Measurements from ENCODE around the gene TFR2. TPM values are rescaled to one million over a fixed set of nuclear protein-coding genes. Genes with fewer than 3 reads are reported as not detected.

Gene TFR2
- total and polyA plus RNA-seq, 2 of the 13 experiments (the other 11 are each of a cell fraction or from before 2014, with no cell fraction given): 36.9 to 64.2 TPM

GRCh38 chr7:100589341-100589947, 51.9 kb downstream of the TFR2 start:
- no peak for ATAC-seq
- Histone ChIP-seq H3K4me2 (ENCODE audit: low read depth, low read length) (peak overlapping the region; percentile 40), H3K9ac (ENCODE audit: insufficient read depth, low read depth, low read length) (no peak overlapping the region), H3K27ac (ENCODE audit: extremely low read length, insufficient read depth, low read length) (no peak overlapping the region), H2AFZ (ENCODE audit: low read length) (no peak overlapping the region), H3K36me3 (replicated peaks in 1 of 2; ENCODE audit: control insufficient read depth in 1 of 2, insufficient read depth in 2 of 2, low read length in 2 of 2) (no peaks in the 10 kb centered on the region), H3K27me3 (ENCODE audit: control insufficient read depth in 1 of 2, insufficient read depth in 2 of 2, low read length in 2 of 2) (peaks cover 0 to 9% of the 10 kb centered on the region in 2 experiments; a peak in 3 of 5 replicates), H3K4me3 (replicated peaks in 1 of 3; ENCODE audit: insufficient read depth in 1 of 3, low read depth in 2 of 3, low read length in 3 of 3) (peak overlapping the region in 1 of 3 experiments; percentile 38; a peak in 1 of 6 replicates), H3K4me1 (ENCODE audit: insufficient read depth, low read length) (peaks cover 46% of the 10 kb centered on the region), H4K20me1 (ENCODE audit: insufficient read depth, low read length) (peaks cover 7% of the 10 kb centered on the region; the same call in 1 of the 2 replicates), H3K9me3 (ENCODE audit: low read length) (no peaks in the 10 kb centered on the region), H3K79me2 (ENCODE audit: insufficient read depth, low read length) (peaks cover 6% of the 10 kb centered on the region)
- no TSS peak for BruUV-seq (replicated peaks)
- POLR2A ChIA-PET: interaction anchor here (1.2 to 1.4 kb wide), 3 partner anchors 19 to 116 kb away, joined by 3 to 7 read pairs (median 4); partner anchors contain the start of genes MOSPD3 and POP7
- intact Hi-C loops (cut with micrococcal nuclease; ENCODE audit: unreplicated experiment) (no loop called here), in situ Hi-C loops (cut with HindIII; ENCODE audit: extremely low pct_ligation_motif_present, low pct_unique_long_range_greater_than_20kb) (no loop called here)
- FAIRE-seq: no peak
- 9% methylated on average over 7 of the region's 7 CpGs for WGBS (ENCODE audit: low lambda C conversion rate)
- CTCF ChIA-PET (ENCODE audit: low intra/inter-chr PET ratio, low total read pairs): interaction anchor here (0.8 kb wide), 1 partner anchor 120 kb away, joined by 6 read pairs; no protein-coding TSS in a partner anchor
- DNase-seq (ENCODE audit: low spot score): no peak
- TF ChIP-seq NR2F1 (CRISPR knock-in tag; IDR thresholded peaks at IDR 0.05): peak in 1 of 2 experiments; percentile 37; a peak in 1 of 4 replicates
- TF ChIP-seq ZNF281 (CRISPR knock-in tag; IDR thresholded peaks at IDR 0.05; ENCODE audit: borderline replicate concordance): peak; percentile 58; the same call in 1 of the 2 replicates
- TF ChIP-seq, protein P1, sequence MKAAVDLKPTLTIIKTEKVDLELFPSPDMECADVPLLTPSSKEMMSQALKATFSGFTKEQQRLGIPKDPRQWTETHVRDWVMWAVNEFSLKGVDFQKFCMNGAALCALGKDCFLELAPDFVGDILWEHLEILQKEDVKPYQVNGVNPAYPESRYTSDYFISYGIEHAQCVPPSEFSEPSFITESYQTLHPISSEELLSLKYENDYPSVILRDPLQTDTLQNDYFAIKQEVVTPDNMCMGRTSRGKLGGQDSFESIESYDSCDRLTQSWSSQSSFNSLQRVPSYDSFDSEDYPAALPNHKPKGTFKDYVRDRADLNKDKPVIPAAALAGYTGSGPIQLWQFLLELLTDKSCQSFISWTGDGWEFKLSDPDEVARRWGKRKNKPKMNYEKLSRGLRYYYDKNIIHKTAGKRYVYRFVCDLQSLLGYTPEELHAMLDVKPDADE (CRISPR knock-in tag; IDR thresholded peaks at IDR 0.05): no peak
- TF ChIP-seq NR2F6 (IDR thresholded peaks at IDR 0.05): peak; percentile 54
- peak; percentile 22; the same call in 1 of the 2 replicates for TF ChIP-seq NR2F6 (CRISPR knock-in tag; IDR thresholded peaks at IDR 0.05)
- TF ChIP-seq FOXM1 (CRISPR knock-in tag; IDR thresholded peaks at IDR 0.05): no peak
- peak; percentile 38; the same call in 1 of the 2 replicates for TF ChIP-seq PATZ1 (CRISPR knock-in tag; IDR thresholded peaks at IDR 0.05)
- TF ChIP-seq, protein P2, sequence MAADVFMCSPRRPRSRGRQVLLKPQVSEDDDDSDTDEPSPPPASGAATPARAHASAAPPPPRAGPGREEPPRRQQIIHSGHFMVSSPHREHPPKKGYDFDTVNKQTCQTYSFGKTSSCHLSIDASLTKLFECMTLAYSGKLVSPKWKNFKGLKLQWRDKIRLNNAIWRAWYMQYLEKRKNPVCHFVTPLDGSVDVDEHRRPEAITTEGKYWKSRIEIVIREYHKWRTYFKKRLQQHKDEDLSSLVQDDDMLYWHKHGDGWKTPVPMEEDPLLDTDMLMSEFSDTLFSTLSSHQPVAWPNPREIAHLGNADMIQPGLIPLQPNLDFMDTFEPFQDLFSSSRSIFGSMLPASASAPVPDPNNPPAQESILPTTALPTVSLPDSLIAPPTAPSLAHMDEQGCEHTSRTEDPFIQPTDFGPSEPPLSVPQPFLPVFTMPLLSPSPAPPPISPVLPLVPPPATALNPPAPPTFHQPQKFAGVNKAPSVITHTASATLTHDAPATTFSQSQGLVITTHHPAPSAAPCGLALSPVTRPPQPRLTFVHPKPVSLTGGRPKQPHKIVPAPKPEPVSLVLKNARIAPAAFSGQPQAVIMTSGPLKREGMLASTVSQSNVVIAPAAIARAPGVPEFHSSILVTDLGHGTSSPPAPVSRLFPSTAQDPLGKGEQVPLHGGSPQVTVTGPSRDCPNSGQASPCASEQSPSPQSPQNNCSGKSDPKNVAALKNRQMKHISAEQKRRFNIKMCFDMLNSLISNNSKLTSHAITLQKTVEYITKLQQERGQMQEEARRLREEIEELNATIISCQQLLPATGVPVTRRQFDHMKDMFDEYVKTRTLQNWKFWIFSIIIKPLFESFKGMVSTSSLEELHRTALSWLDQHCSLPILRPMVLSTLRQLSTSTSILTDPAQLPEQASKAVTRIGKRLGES (CRISPR knock-in tag; IDR thresholded peaks at IDR 0.05; ENCODE audit: borderline replicate concordance): no peak
- TF ChIP-seq ZNF780A (CRISPR knock-in tag; IDR thresholded peaks at IDR 0.05): 0 out of 2 replicates have a peak, but pooled peaks have one; percentile 43
- 0 out of 2 replicates have a peak, but pooled peaks have one; percentile 52 for TF ChIP-seq NR2F2 (IDR thresholded peaks at IDR 0.05; ENCODE audit: borderline replicate concordance, low read depth)
